HG02973 (cell line): Measurements from ENCODE around the gene CRKL.
"Not testable (repeated sequence)": the region's sequence is repeated elsewhere in the genome, so short reads cannot be mapped to it uniquely, and the experiment has no call there.

Experiments used
- ATAC-seq: cut with Tn5 transposase; IDR thresholded peaks from one replicate; pipeline ENCODE4 v1.9.1; 2021; ENCODE audit warnings: moderate library complexity; ENCODE audit not compliant: unreplicated experiment

The CRKL gene, protein sequence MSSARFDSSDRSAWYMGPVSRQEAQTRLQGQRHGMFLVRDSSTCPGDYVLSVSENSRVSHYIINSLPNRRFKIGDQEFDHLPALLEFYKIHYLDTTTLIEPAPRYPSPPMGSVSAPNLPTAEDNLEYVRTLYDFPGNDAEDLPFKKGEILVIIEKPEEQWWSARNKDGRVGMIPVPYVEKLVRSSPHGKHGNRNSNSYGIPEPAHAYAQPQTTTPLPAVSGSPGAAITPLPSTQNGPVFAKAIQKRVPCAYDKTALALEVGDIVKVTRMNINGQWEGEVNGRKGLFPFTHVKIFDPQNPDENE

GRCh38 chr22:20916916-20917810, at the start of gene CRKL:
Gene CRKL, plus strand, starts transcription at chr22:20917407. Its CDS starts 528 bp downstream, at chr22:20917935.
- ATAC-seq = peak; percentile 93

GRCh38 chr22:20868025-20868962, 48.9 kb upstream of the CRKL start:
- no peak for ATAC-seq

GRCh38 chr22:20869234-20869633, 48.0 kb upstream of the CRKL start:
- no peak for ATAC-seq

DNA sequence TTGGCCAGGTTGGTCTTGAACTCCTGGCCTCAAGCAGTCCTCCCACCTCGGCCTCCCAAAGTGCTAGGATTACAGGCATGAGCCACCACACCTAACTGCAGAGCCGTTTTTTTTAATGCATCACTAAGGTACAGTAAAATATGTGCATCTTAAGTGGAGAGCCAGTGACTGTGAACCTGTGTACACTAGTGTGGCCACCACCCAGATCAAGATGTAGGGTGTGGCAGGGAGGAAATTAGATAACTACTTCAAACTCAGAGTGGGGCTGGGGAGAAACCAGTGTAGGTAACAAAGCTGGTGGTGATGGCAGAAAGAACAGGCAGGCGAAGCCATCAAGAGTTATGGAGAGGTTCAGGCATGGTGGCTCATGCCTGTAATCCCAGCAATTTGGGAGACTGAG, 44.0 kb upstream of the CRKL start:
- ATAC-seq = no peak

DNA sequence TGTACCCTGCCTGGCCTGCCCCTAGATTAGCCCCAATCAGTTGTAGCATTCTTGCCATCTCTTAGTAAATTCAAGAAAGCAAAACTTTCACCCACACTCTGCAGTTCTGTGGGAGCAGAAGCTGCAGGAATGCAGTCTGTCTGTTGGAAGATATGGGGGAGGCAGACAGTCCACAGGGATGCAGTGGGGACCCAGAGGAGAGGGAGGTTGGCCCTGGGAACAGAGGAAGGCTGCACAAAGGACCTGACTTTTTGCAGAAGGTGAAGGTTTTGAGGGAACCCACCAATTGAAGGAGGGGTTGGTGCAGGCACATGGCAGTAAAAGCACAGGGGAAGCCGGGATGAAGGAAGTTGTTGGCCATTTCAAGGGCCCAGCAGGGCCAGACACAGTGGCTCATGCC, 41.9 kb upstream of the CRKL start:
- ATAC-seq = no peak

- ATAC-seq = no peak
Measured at GRCh38 chr22:20877715-20878114, 39.5 kb upstream of the CRKL start.

- no peak for ATAC-seq
Measured at GRCh38 chr22:20881231-20881630, 36.0 kb upstream of the CRKL start.

GRCh38 chr22:20881869-20882815, 35.1 kb upstream of the CRKL start:
- no peak for ATAC-seq

GRCh38 chr22:20882855-20883254, 34.4 kb upstream of the CRKL start:
- no peak for ATAC-seq

GRCh38 chr22:20884454-20884853, 32.8 kb upstream of the CRKL start:
- no peak for ATAC-seq

- ATAC-seq = no peak
Measured at GRCh38 chr22:20885017-20885556, 32.1 kb upstream of the CRKL start.

GRCh38 chr22:20885557-20886323, 31.5 kb upstream of the CRKL start:
- no peak for ATAC-seq

- ATAC-seq = no peak
Measured at GRCh38 chr22:20887375-20887774, 29.8 kb upstream of the CRKL start.

GRCh38 chr22:20889025-20889704, 28.0 kb upstream of the CRKL start:
- ATAC-seq = no peak

DNA sequence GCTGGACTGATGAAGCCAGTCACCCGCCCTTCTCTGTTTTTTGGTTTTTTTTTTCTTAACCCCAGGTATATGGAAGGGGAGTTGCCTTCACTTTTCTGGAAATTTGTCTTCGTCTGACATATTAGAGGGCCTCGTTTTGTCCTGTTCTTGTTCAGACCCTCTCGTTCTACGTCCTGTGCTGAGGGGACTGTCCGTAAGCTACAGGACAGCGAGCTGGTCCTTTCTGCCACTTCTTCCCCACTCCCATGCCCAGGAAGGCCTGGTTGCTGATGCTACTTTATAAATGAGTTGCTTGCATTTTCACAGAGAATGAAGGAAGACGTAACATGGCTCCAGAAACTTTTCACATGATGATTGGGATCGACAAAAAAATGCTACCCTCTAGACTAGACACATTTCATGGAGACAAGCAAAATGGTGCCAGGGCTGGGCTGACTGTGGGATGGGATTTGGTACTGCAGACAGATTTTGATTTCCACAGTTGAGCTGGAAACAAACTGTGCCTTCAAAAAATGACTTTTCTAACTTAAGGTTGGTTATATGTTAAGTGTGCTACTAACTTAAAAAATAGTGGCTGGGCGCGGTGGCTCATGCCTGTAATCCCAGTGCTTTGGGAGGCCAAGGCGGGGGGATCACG, 27.2 kb upstream of the CRKL start:
- no peak for ATAC-seq

- no peak for ATAC-seq
Measured at GRCh38 chr22:20890975-20891374, 26.2 kb upstream of the CRKL start.

DNA sequence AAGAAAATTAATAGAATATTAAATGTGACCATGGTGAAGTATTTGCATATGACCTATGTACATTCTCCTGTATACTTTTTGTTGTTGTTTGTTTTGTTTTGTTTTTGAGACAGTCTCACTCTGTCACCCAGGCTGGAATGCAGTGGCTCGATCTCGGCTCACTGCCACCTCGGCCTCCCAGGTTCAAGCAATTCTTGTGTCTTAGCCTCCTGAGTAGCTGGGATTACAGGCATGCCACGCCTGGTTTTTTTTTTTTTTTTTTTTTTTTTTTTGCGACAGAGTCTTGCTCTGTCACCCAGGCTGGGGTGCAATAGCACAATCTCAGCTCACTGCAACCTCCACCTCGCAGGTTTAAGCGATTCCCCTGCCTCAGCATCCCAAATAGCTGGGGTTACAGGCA, 19.5 kb upstream of the CRKL start:
- not testable (repeated sequence) for ATAC-seq
